Fibroblast of lung (primary cell): Measurements from ENCODE around the gene SRSF2. TPM values are rescaled to one million over a fixed set of nuclear protein-coding genes. Genes with fewer than 3 reads are reported as not detected.
"Not testable (repeated sequence)": the region's sequence is repeated elsewhere in the genome, so short reads cannot be mapped to it uniquely, and the experiment has no call there.

Experiments used
- DNase-seq, 2 donors: peaks; one replicate each; pipeline versions ENCODE4 v3.0.0 to v3.0.0-alpha.2; 2010; ENCODE audit warnings: low read depth in 2 of 2
- H2AFZ ChIP-seq: 2 replicates; pipeline ENCODE4 v1.5.1; 2012; ENCODE audit warnings: low read length, control low read depth, inconsistent platforms
- H3K27ac ChIP-seq: 2 replicates; pipeline ENCODE4 v1.5.1; 2011; ENCODE audit warnings: low read length, control low read depth; ENCODE audit not compliant: insufficient read depth
- H3K27me3 ChIP-seq: 2 replicates; pipeline ENCODE4 v1.5.1; 2011; ENCODE audit warnings: mild to moderate bottlenecking, low read length; ENCODE audit not compliant: control insufficient read depth, insufficient read depth
- H3K36me3 ChIP-seq: 2 replicates; pipeline ENCODE4 v1.5.1; 2011; ENCODE audit warnings: low read length; ENCODE audit not compliant: control insufficient read depth, insufficient read depth
- H3K4me1 ChIP-seq: 2 replicates; pipeline ENCODE4 v1.5.1; 2011; ENCODE audit warnings: low read length; ENCODE audit not compliant: control insufficient read depth, insufficient read depth; ENCODE audit errors: extremely low read depth
- H3K4me2 ChIP-seq: 2 replicates; pipeline ENCODE4 v1.5.1; 2011; ENCODE audit warnings: low read length, control low read depth; ENCODE audit not compliant: insufficient read depth; ENCODE audit errors: extremely low read depth
- H3K4me3 ChIP-seq, 4 experiments: fragments of 200-600 bp in 1 of 4; sonication (generic) in 1 of 4; replicated peaks in 1 of 4; 2 replicates each; pipeline ENCODE4 v1.5.1; 2011 to 2016; ENCODE audit warnings: low read length in 4 of 4, low read depth in 3 of 4, mild to moderate bottlenecking in 3 of 4, control low read depth in 2 of 4, inconsistent platforms in 1 of 4, mixed read lengths in 1 of 4; ENCODE audit not compliant: insufficient read depth in 1 of 4; ENCODE audit errors: control extremely low read depth in 1 of 4
- H3K79me2 ChIP-seq: 2 replicates; pipeline ENCODE4 v1.5.1; 2012; ENCODE audit warnings: mild to moderate bottlenecking, low read length, inconsistent platforms; ENCODE audit not compliant: control insufficient read depth, insufficient read depth
- H3K9ac ChIP-seq: 2 replicates; pipeline ENCODE4 v1.5.1; 2011; ENCODE audit warnings: mild to moderate bottlenecking, low read length, control low read depth; ENCODE audit not compliant: insufficient read depth
- H3K9me3 ChIP-seq: 2 replicates; pipeline ENCODE4 v1.5.1; 2012; ENCODE audit warnings: low read depth, low read length; ENCODE audit not compliant: control insufficient read depth, insufficient read depth
- H4K20me1 ChIP-seq: 2 replicates; pipeline ENCODE4 v1.5.1; 2011; ENCODE audit warnings: low read length; ENCODE audit not compliant: control insufficient read depth, insufficient read depth; ENCODE audit errors: extremely low read depth
- CTCF ChIP-seq, 2 donors: IDR thresholded peaks in 1 of 2; conservative IDR thresholded peaks in 1 of 2; 1 replicate in 1 of 2; 2 replicates in 1 of 2; pipeline ENCODE4 v1.5.1; 2011 to 2012; ENCODE audit warnings: low read length in 2 of 2, control low read depth in 1 of 2, inconsistent platforms in 1 of 2, low read depth in 1 of 2, mild to moderate bottlenecking in 1 of 2
- EZH2 ChIP-seq: IDR thresholded peaks from 2 replicates; pipeline ENCODE4 v1.5.1; 2012; ENCODE audit warnings: low read length, control low read depth, mild to moderate bottlenecking; ENCODE audit errors: missing control alignments
- polyA plus RNA-seq, 2 donors: library from polyadenylated mRNA; depleted of rRNA in 1 of 2; stranded (reverse) in 1 of 2; unstranded in 1 of 2; fragments of >200 nt; gene quantifications; 2 replicates each; pipeline ENCODE4 v1.2.1, GENCODE V29; 2011 to 2012; ENCODE audit warnings: missing spikeins in 1 of 2
- total RNA-seq: library from RNA; depleted of rRNA; stranded (reverse); fragments of >200 nt; gene quantifications from 2 replicates; pipeline ENCODE4 v1.2.1, GENCODE V29; 2014

Gene SRSF2
- total and polyA plus RNA-seq, 2 donors (not counting 1 experiment from before 2014, with no cell fraction given): 77.5 to 203 TPM

- no peaks in the 10 kb centered on the region for H3K27me3 ChIP-seq
- no peak overlapping the region for H2AFZ ChIP-seq
- no peaks in the 10 kb centered on the region for H3K79me2 ChIP-seq
- no peak overlapping the region for H3K4me2 ChIP-seq
- no peaks in the 10 kb centered on the region for H3K9me3 ChIP-seq
- no peak overlapping the region for H3K9ac ChIP-seq
- TF ChIP-seq EZH2: no peak
- TF ChIP-seq CTCF (conservative IDR thresholded peaks at IDR 0.05 in 1 of 2, IDR thresholded peaks at IDR 0.05 in 1 of 2; ENCODE audit: low read depth in 1 of 2, low read length in 2 of 2): no peak
- peaks cover 19% of the 10 kb centered on the region for H3K36me3 ChIP-seq
- no peak overlapping the region for H3K27ac ChIP-seq
- H4K20me1 ChIP-seq: no peaks in the 10 kb centered on the region
- H3K4me3 ChIP-seq: no peak overlapping the region
- H3K4me1 ChIP-seq: peaks cover 2% of the 10 kb centered on the region
- DNase-seq: no peak
These were observed 7.6 kb upstream of the SRSF2 start for GRCh38 chr17:76744747-76745146.

GRCh38 chr17:76742958-76743357 lies 5.8 kb upstream of the SRSF2 start:
- Histone ChIP-seq H3K27me3 (no peaks in the 10 kb centered on the region), H3K79me2 (peaks cover 7% of the 10 kb centered on the region), H2AFZ (no peak overlapping the region), H3K4me2 (no peak overlapping the region), H3K4me3 (no peak overlapping the region), H3K36me3 (peaks cover 19% of the 10 kb centered on the region), H4K20me1 (no peaks in the 10 kb centered on the region), H3K9ac (no peak overlapping the region), H3K4me1 (peaks cover 4% of the 10 kb centered on the region), H3K9me3 (no peaks in the 10 kb centered on the region), H3K27ac (no peak overlapping the region)
- no peak for TF ChIP-seq CTCF (conservative IDR thresholded peaks at IDR 0.05 in 1 of 2, IDR thresholded peaks at IDR 0.05 in 1 of 2; ENCODE audit: low read depth in 1 of 2, low read length in 2 of 2)
- no peak for DNase-seq

GRCh38 chr17:76740329-76741118 lies 3.4 kb upstream of the SRSF2 start:
- peaks cover 22% of the 10 kb centered on the region for H3K36me3 ChIP-seq
- peaks cover 4% of the 10 kb centered on the region for H3K4me1 ChIP-seq
- peak in 1 of 2 donors; percentile 79 for DNase-seq
- H3K27ac ChIP-seq: peak overlapping the region; percentile 22
- no peak for TF ChIP-seq CTCF (conservative IDR thresholded peaks at IDR 0.05 in 1 of 2, IDR thresholded peaks at IDR 0.05 in 1 of 2; ENCODE audit: low read depth in 1 of 2, low read length in 2 of 2)
- no peak for TF ChIP-seq EZH2
- H3K79me2 ChIP-seq: peaks cover 23% of the 10 kb centered on the region
- no peaks in the 10 kb centered on the region for H3K9me3 ChIP-seq
- no peak overlapping the region for H2AFZ ChIP-seq
- H4K20me1 ChIP-seq: no peaks in the 10 kb centered on the region
- H3K27me3 ChIP-seq: no peaks in the 10 kb centered on the region
- peak overlapping the region; percentile 68 for H3K4me2 ChIP-seq
- H3K4me3 ChIP-seq: peak overlapping the region in 2 of 4 experiments; percentile 12 to 21
- H3K9ac ChIP-seq: no peak overlapping the region

DNA sequence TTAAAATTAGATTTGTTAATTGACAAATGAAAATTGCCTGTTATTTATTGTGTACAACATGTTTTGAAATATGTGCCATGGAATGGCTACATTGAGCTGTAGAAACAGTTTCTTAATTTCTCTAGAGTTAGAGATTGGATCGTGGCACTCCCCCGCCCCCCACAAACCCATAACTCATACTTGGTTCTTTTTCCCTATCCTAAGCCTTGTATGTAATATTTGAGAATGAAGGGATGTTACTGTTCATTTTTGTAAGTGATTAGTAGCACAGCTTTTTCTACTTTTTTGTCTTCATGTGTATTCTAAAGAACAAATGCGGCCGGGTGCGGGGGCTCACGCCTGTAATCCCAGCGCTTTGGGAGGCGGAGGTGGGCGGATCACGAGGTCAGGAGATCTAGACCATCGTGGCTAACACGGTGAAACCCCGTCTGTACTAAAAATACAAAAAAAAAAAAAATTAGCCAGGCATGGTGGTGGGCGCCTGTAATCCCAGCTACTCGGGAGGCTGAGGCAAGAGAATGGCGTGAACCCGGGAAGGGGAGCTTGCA lies 2.5 kb upstream of the SRSF2 start:
- DNase-seq, H4K20me1 ChIP-seq, H2AFZ ChIP-seq, H3K9me3 ChIP-seq, H3K9ac ChIP-seq, H3K27me3 ChIP-seq, H3K27ac ChIP-seq, H3K4me1 ChIP-seq: not testable (repeated sequence)
- Histone ChIP-seq H3K36me3 (peaks cover 15% of the 10 kb centered on the region), H3K4me2 (peak overlapping the region; percentile 86), H3K4me3 (peak overlapping the region in 3 of 4 experiments; percentile 83 to 98 (median 88)), H3K79me2 (peaks cover 32% of the 10 kb centered on the region)
